KOPT-K1 (cell line): ENCODE measurements around the gene SPAG8.

Source experiments
- H3K27ac ChIP-seq: fragments of 200-600 bp; sonication (generic); 2 replicates; pipeline ENCODE4 v1.5.1; 2016; ENCODE audit warnings: antibody characterized with exemption, mild to moderate bottlenecking, low read depth, low read length; ENCODE audit not compliant: poor library complexity, severe bottlenecking
- H3K36me3 ChIP-seq: fragments of 200-600 bp; sonication (generic); 2 replicates; pipeline ENCODE4 v1.5.1; 2017; ENCODE audit warnings: antibody characterized with exemption, mild to moderate bottlenecking, low read length, moderate library complexity; ENCODE audit not compliant: insufficient read depth
- H3K9me3 ChIP-seq: fragments of 200-600 bp; sonication (generic); 2 replicates; pipeline ENCODE4 v1.5.1; 2017; ENCODE audit warnings: antibody characterized with exemption, low read length, mild to moderate bottlenecking; ENCODE audit not compliant: insufficient read depth, poor library complexity, severe bottlenecking

SPAG8 gene

GRCh38 chr9:35812025-35812602, at the start of gene SPAG8:
TSS of gene SPAG8 (minus strand) at chr9:35812262. CDS start at chr9:35812147, 115 bp downstream.
- H3K36me3 ChIP-seq = peaks cover 19% of the 10 kb centered on the region; the same call in 1 of the 2 replicates
- peak within 1 kb of the TSS; percentile 63 for H3K27ac ChIP-seq

GRCh38 chr9:35861161-35861897, 49.3 kb upstream of the SPAG8 start:
- H3K27ac ChIP-seq = no peak overlapping the region
- H3K36me3 ChIP-seq = no peaks in the 10 kb centered on the region
- no peaks in the 10 kb centered on the region for H3K9me3 ChIP-seq

More at GRCh38 chr9:35812025-35812602, at the start of gene SPAG8:
- no peaks in the 10 kb centered on the region for H3K9me3 ChIP-seq

- Histone ChIP-seq H3K27ac (no peak overlapping the region), H3K36me3 (no peaks in the 10 kb centered on the region), H3K9me3 (no peaks in the 10 kb centered on the region)
Measured at GRCh38 chr9:35859990-35860339, 47.9 kb upstream of the SPAG8 start.

GRCh38 chr9:35859310-35859989, 47.4 kb upstream of the SPAG8 start:
- no peaks in the 10 kb centered on the region for H3K9me3 ChIP-seq
- no peaks in the 10 kb centered on the region for H3K36me3 ChIP-seq
- H3K27ac ChIP-seq = no peak overlapping the region

- no peaks in the 10 kb centered on the region for H3K9me3 ChIP-seq
- no peak overlapping the region for H3K27ac ChIP-seq
- no peaks in the 10 kb centered on the region for H3K36me3 ChIP-seq
Measured at GRCh38 chr9:35858458-35858857, 46.4 kb upstream of the SPAG8 start.

- no peaks in the 10 kb centered on the region for H3K36me3 ChIP-seq
- H3K27ac ChIP-seq = no peak overlapping the region
- no peaks in the 10 kb centered on the region for H3K9me3 ChIP-seq
Measured at GRCh38 chr9:35856882-35857281, 44.8 kb upstream of the SPAG8 start.

GRCh38 chr9:35856206-35856605, 44.1 kb upstream of the SPAG8 start:
- Histone ChIP-seq H3K36me3 (no peaks in the 10 kb centered on the region), H3K27ac (no peak overlapping the region), H3K9me3 (no peaks in the 10 kb centered on the region)

GRCh38 chr9:35854091-35854762, 42.2 kb upstream of the SPAG8 start:
- Histone ChIP-seq H3K9me3 (no peaks in the 10 kb centered on the region), H3K27ac (no peak overlapping the region), H3K36me3 (no peaks in the 10 kb centered on the region)

- no peaks in the 10 kb centered on the region for H3K9me3 ChIP-seq
- H3K36me3 ChIP-seq = no peaks in the 10 kb centered on the region
- no peak overlapping the region for H3K27ac ChIP-seq
Measured at GRCh38 chr9:35852876-35853865, 41.1 kb upstream of the SPAG8 start.

- H3K9me3 ChIP-seq = no peaks in the 10 kb centered on the region
- H3K36me3 ChIP-seq = no peaks in the 10 kb centered on the region
- H3K27ac ChIP-seq = no peak overlapping the region
Measured at GRCh38 chr9:35852267-35852815, 40.3 kb upstream of the SPAG8 start.

- no peaks in the 10 kb centered on the region for H3K9me3 ChIP-seq
- peak overlapping the region; percentile 37 for H3K27ac ChIP-seq
- H3K36me3 ChIP-seq = no peaks in the 10 kb centered on the region
Measured at GRCh38 chr9:35847792-35848572, 35.9 kb upstream of the SPAG8 start.

- Histone ChIP-seq H3K27ac (no peak overlapping the region), H3K36me3 (no peaks in the 10 kb centered on the region), H3K9me3 (no peaks in the 10 kb centered on the region)
Measured at GRCh38 chr9:35845824-35846771, 34.0 kb upstream of the SPAG8 start.
